IMR-90 (cell line): ENCODE results near the gene DCP2.

Experiments used
- CTCF ChIP-seq: conservative IDR thresholded peaks from 2 replicates; pipeline ENCODE4 v1.5.1; 2012; ENCODE audit warnings: mild to moderate bottlenecking, low read depth, low read length, improper control_type of control experiment
- NFE2L2 ChIP-seq: fragments of 150-350 bp; IDR thresholded peaks from 2 replicates; pipeline ENCODE4 v1.6.1; 2016; ENCODE audit warnings: low read depth, mild to moderate bottlenecking, low read length
- POLR2A ChIP-seq: IDR thresholded peaks from 2 replicates; pipeline ENCODE4 v1.6.1; 2012; ENCODE audit warnings: mild to moderate bottlenecking, low read depth, low read length
- RFX5 ChIP-seq: IDR thresholded peaks from 2 replicates; pipeline ENCODE4 v1.8.0; 2012; ENCODE audit warnings: low read depth, mild to moderate bottlenecking, low read length, moderate library complexity
- USF2 ChIP-seq: fragments of 150-350 bp; IDR thresholded peaks from 2 replicates; pipeline ENCODE4 v1.6.1; 2017; ENCODE audit warnings: mild to moderate bottlenecking, antibody characterized with exemption, low read length, low read depth

GRCh38 chr5:113065626-113066025, 89.0 kb downstream of the DCP2 start:
- TF ChIP-seq RFX5 (no peak), USF2 (no peak), CTCF (no peak), POLR2A (no peak), NFE2L2 (no peak)
